ENCODE data around the gene EXOSC2.

EXOSC2 gene

DNA sequence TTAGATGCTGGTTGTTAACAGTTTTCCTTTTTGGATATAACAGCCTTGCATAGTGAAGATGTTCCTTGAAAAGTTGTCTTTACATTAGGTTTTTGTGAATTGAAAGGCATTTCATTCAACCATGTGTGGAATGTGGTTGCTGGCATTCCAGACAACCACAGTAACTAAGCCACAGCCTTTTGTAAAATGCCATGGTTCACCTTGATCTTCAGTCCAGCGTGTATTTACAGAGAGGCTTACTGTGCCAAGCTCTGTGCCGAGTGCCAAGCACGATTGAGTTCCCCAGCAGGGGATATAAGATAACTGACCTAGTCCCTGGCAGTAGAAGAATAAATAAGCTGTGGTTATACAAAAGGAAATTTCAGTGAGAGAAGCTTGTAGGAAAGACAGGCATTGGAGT, 4.9 kb downstream of the EXOSC2 start:
- DNase-seq = no peak

DNA sequence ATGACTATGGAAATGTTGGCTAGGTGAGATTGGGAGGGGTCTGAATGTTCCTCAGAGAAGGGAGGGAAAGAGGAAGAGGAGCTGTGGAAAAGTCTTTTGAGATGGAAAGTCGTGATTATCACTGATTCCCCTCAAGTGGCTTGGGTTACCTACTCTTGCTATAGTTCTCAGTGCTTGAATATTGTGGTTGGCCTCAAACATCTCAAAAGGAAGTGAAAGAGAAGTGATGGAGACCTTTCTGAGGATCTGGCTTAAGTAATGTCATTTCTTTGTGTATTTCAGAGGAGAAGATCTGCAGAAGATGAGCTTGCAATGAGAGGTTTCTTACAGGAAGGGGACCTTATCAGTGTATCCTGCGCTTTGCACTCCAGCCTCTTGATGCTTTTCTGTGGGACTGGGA, 5.5 kb downstream of the EXOSC2 start:
- DNase-seq = no peak

DNA sequence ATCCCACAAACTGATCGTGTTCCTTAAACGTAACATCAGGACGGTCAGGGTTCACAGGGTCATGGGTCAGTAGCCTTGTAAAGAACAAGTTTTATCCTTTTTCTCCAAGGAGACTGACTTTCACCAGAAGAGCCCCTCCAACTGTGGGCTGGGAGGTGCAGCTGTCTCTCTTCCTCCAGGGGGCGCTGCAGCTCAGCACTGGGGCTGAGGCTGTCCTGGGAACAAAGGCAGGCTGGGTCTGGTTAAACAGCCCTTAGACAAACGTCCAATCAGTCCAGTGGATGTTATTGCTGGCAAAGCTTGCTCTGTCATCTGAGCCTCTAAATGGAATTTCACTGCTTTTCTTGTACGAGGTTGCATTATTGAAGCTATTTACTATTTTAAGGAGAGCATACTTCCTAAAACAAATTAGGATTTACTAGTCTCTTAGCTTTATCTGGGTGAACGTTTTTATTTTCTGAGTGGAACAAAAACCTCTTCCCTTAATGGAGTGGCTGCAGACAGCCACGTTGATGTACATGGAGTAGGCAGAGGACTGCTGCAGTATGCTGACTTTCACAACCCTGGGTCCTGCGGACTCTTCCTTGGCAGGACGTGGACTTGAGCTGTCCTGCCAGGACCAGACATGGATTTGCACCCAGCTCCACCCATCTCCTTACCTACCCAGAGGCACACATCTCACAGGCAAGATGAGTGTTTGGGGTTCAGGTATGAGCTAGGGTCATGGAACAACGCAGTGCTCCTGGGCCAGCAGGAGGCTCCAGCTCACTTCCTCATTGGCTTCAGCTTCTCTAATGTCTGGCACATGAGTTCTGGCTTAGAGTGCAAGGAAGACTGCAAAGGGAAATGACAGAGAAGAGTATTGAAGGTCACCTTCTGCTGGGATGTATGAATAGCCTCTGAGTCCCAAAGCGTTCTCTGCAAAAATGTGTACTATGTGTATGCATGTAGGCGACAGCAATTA, 7.8 kb downstream of the EXOSC2 start:
- DNase-seq = peak; percentile 49 to 77

DNA sequence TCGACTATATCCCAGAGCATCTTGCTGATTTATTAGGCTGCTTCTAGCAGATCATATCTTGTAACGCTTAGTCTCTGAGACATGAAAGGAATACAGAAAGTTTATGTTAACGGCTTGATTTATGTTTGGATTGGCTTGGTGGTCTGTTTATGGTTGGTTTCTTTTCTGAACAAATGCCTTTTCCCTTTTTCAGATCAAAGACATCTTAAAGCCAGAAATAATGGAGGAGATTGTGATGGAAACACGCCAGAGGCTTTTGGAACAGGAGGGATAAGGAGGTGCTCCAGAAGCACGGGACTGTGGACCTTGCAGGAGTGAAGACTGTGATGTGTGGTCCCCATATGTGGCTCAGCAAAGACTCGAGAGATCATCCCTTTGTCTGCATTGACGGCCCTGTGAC, 9.9 kb downstream of the EXOSC2 start:
- DNase-seq = no peak

DNA sequence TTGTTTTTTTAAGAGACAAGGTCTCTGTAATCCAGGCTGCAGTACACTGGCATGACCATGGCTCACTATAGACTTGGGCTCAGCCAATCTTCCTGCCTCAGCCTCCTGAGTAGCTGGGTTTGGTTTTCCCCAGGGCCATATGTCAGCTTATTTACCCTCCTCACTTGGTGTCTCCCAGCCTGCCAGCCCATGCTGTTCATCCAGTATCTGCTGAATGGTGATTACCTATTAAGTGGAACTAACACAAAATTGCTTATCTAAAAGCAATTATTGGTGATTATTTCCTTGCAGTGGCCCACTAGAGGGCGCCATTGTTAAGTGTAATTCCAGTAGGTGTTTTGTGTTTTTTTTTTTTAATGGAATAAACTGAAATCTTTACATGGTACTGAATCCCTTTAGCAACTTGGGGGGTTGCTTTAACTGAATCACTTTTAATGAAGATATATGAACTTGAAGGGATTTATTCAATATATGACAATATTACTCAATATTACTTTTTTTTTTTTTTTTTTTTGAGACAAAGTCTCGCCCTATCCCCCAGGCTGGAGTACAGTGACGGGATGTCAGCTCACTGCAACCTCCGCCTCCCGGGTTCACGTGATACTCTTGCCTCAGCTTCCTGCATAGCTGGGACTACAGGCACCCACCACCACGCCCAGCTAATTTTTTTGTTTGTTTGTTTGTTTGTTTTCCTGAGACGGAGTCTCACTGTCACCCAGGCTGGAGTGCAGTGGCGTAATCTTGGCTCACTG, 13.8 kb downstream of the EXOSC2 start:
- peak; percentile 50 to 61 for DNase-seq

DNA sequence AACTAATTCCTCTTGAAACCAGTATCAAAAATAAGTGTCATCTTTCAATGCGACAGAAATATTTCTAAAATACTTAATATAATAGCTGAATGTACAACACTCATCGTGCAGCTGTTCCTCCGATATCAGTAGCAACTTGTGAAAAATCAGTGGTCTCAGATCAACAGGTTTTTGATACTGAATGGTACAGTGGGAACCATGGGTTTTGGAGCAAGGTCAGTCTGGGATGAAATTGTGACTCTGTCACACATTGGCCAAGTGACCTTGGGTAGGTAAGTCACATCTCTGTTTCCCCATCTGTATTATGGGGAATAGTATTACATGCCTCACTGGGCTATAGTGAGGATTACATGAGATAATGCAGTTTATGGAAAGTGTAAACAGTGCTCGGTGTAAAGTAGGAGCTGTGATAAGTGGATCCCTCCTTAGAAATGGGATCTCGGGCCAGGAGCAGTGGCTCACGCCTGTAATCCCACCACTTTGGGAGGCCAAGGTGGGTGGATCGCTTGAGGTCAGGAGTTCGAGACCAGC, 17.3 kb downstream of the EXOSC2 start:
- DNase-seq = no peak

DNA sequence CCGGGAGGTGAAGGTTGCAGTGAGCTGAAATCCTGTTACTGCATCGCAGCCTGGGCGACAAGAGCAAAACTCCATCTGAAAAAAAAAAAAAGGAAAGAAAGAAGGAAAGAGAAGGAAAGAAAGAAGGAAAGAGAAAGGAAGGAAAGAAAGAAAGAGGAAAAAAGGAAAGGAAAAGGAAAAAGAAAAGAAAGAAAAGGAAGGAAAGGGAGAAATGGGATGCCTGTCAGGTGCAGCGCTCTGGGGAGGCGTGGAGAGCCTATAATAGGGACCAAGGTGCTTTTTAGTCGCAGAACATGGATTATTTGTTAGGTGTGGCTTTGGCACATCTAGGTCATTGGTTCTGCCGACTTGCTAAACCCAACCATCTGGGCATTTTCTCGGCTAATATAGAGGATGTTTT, 17.9 kb downstream of the EXOSC2 start:
- no peak for DNase-seq

DNA sequence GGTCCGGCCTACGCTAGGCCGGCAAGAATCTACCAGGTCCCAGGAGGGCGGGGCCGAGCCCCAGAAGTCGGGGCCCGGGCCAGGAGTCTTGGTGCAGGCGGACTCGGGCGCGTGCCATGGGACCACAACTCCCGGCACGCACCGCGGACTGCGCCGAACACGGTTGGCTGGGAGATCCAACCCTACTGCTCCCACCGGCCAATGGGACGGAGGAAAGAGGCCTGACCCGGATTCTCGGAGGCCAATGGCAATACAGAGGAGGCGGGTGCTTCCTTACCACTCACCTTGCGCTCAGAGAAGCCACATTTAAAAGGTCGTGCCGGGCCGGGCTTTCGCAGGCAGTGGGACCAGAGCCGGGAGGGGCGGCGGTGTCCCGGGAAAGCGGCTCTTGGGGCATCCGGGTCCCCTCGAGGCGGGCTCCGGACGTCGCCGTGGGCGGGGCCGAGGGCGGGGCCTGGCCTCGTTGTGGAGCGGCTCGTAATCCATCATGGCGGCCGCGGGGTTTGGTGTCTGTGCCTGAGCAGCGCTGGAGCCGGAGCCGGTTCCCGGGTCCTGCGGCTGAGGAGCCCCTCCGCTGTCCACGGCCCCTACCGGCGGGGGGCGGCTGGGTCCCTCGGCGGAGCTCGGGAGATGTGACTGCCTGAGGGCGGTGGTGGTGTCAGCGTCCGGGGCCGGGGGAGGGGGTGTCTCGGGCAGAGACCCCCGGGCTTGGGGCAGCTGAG, 19.1 kb downstream of the EXOSC2 start:
- peak; percentile 97 for DNase-seq

DNA sequence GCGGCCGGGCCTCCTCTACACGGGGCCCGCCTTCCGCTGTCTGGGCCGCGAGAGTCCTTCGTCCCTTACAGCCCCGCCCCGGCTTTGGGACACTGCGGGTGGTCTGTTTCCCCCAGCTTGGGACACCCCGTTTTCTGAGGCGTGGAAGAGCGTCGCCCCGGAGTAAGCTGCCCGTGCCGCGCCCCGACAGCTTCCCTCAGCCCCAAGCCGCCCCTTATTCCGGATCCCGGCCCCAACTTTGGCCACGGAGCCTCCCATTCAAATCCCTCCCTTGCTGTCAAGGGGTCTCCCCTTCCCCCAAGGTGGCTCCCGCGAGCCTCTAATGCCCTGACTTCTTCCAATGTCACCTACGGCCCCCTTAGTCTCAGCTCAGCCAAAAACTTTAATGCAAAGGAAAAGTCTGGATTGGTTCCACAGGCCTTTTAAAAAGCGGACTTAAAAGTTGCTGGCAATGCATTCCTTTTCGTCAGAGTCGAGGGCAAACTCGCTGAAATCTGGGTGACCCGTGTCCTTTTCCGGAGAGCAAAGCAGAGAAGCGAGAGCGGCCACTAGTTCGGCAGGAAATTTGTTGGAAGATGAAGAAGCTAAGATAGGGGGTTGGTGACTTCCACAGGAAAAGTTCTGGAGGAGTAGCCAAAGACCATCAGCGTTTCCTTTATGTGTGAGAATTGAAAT, 19.8 kb downstream of the EXOSC2 start:
- DNase-seq = peak in 1 of 2 experiments; percentile 18

DNA sequence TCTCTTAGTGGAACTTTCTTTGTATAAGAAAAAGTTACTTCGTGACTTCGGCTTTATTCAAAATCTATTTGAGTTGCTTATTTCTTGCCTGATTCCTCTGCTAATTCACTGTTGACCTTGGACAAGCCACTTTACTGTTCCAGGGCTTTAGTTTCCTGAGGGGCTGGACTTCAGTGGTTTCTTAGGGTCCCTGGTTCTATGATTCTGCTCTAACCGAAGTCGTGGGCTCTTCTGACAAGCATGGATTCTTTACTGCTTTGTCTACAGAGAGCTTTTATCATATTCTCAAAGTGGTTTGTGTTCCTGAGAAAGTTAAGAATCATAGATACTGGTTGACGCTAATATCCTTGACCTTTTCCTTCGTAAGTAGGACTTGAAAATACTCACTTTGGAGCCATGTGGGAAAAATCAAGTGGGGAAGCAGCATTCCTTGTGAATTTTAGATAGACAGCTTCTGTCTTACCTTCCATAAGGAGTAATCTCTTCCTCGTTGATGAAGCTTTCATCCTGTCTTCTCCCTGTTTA, 21.1 kb downstream of the EXOSC2 start:
- peak in 1 of 2 experiments; percentile 32 for DNase-seq

DNA sequence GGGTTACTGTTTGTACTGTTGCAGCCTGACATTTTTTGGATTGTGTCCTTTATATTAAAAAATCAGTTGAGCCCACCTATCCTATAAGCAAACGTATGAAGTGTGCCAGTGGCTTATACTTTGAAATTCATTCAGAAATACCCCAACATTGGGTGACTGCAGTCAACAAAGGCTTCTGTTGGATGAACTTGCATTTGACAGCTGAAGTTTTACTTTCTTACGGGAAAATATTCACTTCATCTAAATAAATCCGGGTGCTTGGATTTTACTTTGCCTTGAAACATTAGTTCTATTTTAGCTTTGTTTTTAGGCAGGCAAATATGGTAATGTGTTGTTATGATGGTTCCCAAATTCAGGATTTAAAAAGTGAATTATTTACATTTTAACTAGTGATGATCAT, 21.7 kb downstream of the EXOSC2 start:
- no peak for DNase-seq

DNA sequence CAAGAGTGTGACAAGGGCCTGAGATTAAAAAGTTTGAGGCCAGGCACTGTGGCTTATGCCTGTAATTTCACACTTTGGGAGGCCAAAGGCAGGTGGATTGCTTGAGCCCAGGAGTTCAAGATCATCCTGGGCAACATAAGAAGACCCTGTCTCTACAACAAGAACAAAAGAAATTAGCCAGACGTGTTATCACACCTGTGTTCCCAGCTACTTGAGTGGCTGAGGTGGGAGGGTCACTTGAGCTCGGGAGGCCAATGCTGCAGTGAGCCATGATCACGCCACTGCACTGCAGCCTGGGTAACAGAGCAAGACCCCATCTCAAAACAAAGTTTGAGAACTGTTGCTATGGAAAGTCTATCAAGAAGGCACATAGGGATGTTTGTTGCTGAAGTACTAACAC, 25.0 kb downstream of the EXOSC2 start:
- DNase-seq = no peak

DNA sequence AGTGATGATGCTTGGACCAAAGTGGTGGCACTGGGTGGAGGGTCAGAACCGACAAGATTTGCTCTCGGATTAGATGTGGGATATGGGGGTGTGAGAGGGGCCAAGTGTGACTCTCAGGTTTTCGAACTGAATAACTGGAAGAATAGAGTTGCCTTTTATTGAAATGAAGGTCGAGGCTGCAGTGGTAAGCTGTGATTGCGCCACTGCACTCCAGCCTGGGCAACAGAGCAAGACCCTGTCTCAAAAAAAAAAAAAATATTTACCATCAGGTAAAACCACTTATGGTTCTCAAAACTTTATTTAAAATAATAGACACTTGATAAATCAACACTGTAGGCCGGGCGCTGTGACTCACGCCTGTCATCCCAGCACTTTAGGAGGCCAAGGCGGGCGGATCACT, 27.2 kb downstream of the EXOSC2 start:
- no peak for DNase-seq

DNA sequence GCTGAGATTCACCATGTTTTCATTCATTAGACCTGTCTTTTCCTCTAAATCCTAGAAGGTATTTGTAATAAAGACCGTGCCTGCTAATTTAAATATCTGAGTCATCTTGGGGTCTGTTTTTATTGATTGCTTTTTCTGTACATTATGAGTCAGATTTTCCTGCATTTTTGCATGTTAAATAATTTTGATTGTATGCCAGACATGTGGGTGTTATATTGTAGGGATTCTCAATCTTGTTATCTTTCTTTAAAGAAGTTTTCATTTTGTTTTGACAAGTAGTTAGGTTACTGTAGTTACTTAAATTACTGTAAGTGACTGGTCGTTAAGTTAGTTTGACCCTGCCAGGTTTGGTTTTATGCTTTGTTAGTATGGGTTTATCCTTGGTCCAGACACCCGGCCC, 35.1 kb downstream of the EXOSC2 start:
- DNase-seq = no peak

DNA sequence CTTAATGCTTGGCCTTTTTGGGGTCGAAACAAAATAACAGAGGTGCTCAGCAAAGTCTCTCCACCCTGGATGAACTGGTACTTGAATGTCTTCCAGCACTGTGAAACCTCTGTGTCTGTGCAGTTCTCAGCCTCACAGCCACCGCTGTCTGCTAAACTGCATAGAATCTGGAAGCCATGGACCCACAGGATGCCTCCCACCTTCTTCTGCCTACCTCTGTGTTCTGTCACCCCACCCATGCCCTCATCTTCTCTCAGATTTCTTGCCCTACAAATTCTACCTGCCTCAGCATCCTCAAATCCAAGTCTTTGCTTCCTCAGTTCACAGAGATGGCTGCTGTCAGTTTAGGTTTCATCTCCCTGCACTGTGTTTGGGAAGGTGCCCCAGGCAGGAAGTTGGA, 35.6 kb downstream of the EXOSC2 start:
- DNase-seq = no peak

DNA sequence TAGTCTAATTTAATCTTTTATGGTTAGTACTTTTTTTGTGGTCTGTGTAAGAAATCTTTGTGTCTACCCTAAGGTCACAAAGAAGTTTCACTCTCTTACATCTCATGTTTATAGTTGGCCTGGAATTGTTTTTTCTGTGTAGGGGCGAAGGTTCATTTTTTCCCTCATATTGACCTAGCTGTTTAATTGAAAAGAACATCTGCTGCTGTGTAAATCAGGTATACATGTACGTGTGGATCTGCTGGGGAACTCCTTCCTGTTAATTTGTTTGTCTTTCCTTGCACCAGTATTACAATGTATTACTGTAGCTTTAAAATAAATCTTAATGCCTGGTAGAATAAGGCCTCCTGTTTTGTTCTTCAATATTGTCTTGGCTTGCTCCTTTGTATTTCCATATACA, 37.8 kb downstream of the EXOSC2 start:
- DNase-seq = no peak

DNA sequence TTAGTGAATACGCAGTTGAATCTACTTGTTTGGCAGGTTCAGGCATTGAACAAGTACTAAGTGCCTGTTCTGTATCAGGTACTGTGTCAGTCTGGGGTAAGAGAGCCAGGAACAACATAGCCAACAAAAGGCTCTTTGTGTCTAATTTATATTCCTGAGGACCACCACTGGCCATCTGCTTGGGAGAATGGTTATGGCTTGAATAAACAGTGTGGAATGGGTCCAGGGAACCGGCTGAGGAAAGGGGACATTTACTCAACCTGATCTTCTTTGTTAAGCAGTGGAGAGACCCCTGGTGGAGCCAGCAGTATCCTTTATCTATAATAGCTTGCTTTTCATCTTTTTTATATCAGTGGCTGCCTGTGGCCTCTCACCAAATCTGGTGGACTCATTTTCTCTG, 38.6 kb downstream of the EXOSC2 start:
- DNase-seq = peak in 1 of 2 experiments; percentile 16

DNA sequence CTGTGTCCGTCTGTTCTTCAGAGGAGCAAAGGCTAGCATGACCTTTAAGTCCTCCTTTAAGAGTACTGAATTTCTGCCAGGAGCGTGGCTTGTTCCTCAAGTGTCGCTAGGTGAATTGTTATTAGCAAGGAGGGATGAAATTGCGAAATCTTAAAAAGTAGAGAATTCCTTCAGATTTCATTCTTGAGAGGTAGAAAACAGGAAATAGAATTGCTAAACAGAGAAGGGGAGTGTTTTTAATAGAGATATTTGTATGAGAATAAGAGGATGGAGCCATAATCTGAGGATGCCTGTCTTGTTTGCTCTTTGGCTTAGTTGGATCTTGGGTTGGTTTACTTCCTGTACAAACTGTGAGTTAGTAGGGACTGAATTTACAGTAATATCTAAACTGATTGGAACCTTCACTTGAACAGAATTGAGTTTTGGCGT, 39.2 kb downstream of the EXOSC2 start:
- no peak for DNase-seq

DNA sequence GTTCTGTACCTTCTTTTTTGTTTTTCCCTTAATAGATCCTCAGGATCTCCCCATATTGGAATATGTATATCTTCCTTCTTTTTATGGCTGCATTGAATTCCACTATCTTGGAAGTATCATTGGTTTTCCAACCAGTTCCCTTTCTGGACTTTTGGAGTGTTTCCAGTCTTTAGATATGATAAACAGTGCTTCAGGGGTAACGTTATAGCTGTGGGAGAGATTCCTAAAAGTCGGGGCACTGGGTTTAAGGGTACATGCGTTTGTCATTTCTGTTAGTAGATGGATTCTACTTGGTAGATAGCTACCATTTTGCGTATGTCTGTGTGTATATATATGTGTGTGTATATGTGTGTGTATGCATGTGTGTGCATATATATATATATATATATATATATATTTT, 42.0 kb downstream of the EXOSC2 start:
- no peak for DNase-seq

DNA sequence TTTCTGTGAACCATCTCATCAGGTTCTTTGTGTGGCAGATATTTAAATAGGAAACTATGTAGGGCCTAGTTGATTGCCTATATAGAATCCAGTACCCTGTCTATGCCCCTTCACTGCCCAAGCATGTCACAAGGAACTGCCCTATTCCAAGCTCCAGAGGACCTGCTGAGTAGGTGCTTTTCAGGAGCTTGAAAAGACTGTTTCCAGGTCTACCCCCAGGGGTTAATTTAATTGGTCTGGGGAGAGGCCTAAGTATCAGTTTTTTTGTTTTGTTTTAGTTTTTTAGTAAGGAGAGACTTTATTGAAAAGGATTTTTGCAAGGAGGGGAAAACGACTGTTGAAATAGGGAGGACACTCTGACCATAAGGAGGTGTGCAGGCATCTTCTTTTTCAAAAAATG, 43.3 kb downstream of the EXOSC2 start:
- no peak for DNase-seq

DNA sequence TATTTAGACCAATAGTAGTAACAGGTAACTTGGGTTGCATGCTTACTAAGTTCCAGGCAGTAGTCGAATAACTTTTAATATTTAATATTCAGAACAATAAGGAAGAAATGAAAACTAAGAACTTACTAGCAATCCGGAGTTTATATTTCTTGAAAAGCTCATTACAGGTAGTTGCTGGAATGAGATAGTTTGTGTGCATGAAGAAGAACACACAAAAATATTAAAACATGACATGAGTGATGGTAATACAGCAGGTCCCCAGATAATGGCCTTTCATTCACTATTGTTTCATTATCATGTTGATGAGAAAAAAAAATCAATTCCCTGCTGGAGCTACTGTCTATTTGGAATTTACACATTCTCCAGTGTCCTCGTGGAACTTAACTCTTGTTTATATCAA, 44.7 kb downstream of the EXOSC2 start:
- DNase-seq = no peak

DNA sequence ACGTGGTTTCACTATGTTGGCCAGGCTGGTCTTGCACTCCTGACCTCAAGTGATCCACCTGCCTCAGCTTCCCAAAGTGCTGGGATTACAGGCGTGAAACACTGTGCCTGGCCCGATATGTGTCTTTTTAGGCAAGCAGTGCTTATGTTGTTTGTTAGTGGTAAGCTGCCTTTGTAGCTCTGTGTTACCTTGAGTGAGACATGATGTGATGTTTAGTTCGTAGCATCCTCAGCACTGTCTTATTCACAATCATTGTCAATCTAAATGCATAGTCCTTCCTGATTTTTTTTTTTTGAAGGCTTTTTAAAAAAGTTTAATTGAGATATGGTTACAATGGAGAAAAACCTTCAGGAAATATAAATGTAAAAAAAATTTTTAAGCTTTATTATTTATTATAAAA, 45.5 kb downstream of the EXOSC2 start:
- DNase-seq = no peak
